ENCODE data around the gene DHFR2.
"Not testable (repeated sequence)": the region's sequence is repeated elsewhere in the genome, so short reads cannot be mapped to it uniquely, and the experiment has no call there.

The DHFR2 gene

GRCh38 chr3:94080552-94080951, 17.8 kb upstream of the DHFR2 start:
- peaks cover 77% of the 10 kb centered on the region for H3K36me3 Mint-ChIP-seq (ENCODE audit: low read depth)
- H3K4me3 Mint-ChIP-seq; H3K27me3 Mint-ChIP-seq; H3K9me3 Mint-ChIP-seq; intact Hi-C loops (cut with micrococcal nuclease): not testable (repeated sequence)
- H3K27ac Mint-ChIP-seq = peak overlapping the region; percentile 63
- H3K4me1 Mint-ChIP-seq (ENCODE audit: low read depth) = peaks cover 40% of the 10 kb centered on the region

GRCh38 chr3:94076055-94076454, 13.3 kb upstream of the DHFR2 start:
- Mint-ChIP-seq H3K4me3 (no peak overlapping the region), H3K36me3 (ENCODE audit: low read depth) (peaks cover 74% of the 10 kb centered on the region), H3K27ac (no peak overlapping the region), H3K4me1 (ENCODE audit: low read depth) (peaks cover 65% of the 10 kb centered on the region), H3K27me3 (no peaks in the 10 kb centered on the region), H3K9me3 (peaks cover 9% of the 10 kb centered on the region)
- intact Hi-C loops (cut with micrococcal nuclease) = no loop called here

- H3K27ac Mint-ChIP-seq = no peak overlapping the region
- no peak overlapping the region for H3K4me3 Mint-ChIP-seq
- H3K4me1 Mint-ChIP-seq (ENCODE audit: low read depth) = peaks cover 44% of the 10 kb centered on the region
- H3K27me3 Mint-ChIP-seq = no peaks in the 10 kb centered on the region
- intact Hi-C loops (cut with micrococcal nuclease) = no loop called here
- H3K36me3 Mint-ChIP-seq (ENCODE audit: low read depth) = peaks cover 72% of the 10 kb centered on the region
- peaks cover 18% of the 10 kb centered on the region for H3K9me3 Mint-ChIP-seq
Measured at GRCh38 chr3:94071713-94072284, 9.1 kb upstream of the DHFR2 start.

- no peaks in the 10 kb centered on the region for H3K27me3 Mint-ChIP-seq
- intact Hi-C loops (cut with micrococcal nuclease) = no loop called here
- H3K4me3 Mint-ChIP-seq = no peak overlapping the region
- peaks cover 54% of the 10 kb centered on the region for H3K4me1 Mint-ChIP-seq (ENCODE audit: low read depth)
- H3K27ac Mint-ChIP-seq = no peak overlapping the region
- H3K9me3 Mint-ChIP-seq = peaks cover 19% of the 10 kb centered on the region
- peaks cover 65% of the 10 kb centered on the region for H3K36me3 Mint-ChIP-seq (ENCODE audit: low read depth)
Measured at GRCh38 chr3:94070341-94070911, 7.7 kb upstream of the DHFR2 start.

GRCh38 chr3:94069194-94069813, 6.6 kb upstream of the DHFR2 start:
- Mint-ChIP-seq H3K4me3 (no peak overlapping the region), H3K36me3 (ENCODE audit: low read depth) (peaks cover 58% of the 10 kb centered on the region), H3K9me3 (peaks cover 19% of the 10 kb centered on the region), H3K27me3 (no peaks in the 10 kb centered on the region), H3K27ac (no peak overlapping the region), H3K4me1 (ENCODE audit: low read depth) (peaks cover 55% of the 10 kb centered on the region)
- intact Hi-C loops (cut with micrococcal nuclease) = loop anchor here (1.0 kb wide), 1 partner anchor 65 kb away; no protein-coding TSS in a partner anchor

- peaks cover 11% of the 10 kb centered on the region for H3K9me3 Mint-ChIP-seq
- intact Hi-C loops (cut with micrococcal nuclease) = no loop called here
- H3K27ac Mint-ChIP-seq = no peak overlapping the region
- H3K4me1 Mint-ChIP-seq (ENCODE audit: low read depth) = peaks cover 42% of the 10 kb centered on the region
- H3K27me3 Mint-ChIP-seq = no peaks in the 10 kb centered on the region
- no peak overlapping the region for H3K4me3 Mint-ChIP-seq
- peaks cover 50% of the 10 kb centered on the region for H3K36me3 Mint-ChIP-seq (ENCODE audit: low read depth)
Measured at GRCh38 chr3:94066506-94067500, 4.1 kb upstream of the DHFR2 start.

- peaks cover 44% of the 10 kb centered on the region for H3K36me3 Mint-ChIP-seq (ENCODE audit: low read depth)
- peaks cover 11% of the 10 kb centered on the region for H3K9me3 Mint-ChIP-seq
- no peak overlapping the region for H3K4me3 Mint-ChIP-seq
- intact Hi-C loops (cut with micrococcal nuclease) = no loop called here
- H3K27me3 Mint-ChIP-seq = no peaks in the 10 kb centered on the region
- H3K27ac Mint-ChIP-seq = no peak overlapping the region
- peaks cover 42% of the 10 kb centered on the region for H3K4me1 Mint-ChIP-seq (ENCODE audit: low read depth)
Measured at GRCh38 chr3:94065819-94066480, 3.2 kb upstream of the DHFR2 start.

GRCh38 chr3:94065122-94065521, 2.4 kb upstream of the DHFR2 start:
- peaks cover 11% of the 10 kb centered on the region for H3K9me3 Mint-ChIP-seq
- intact Hi-C loops (cut with micrococcal nuclease) = no loop called here
- H3K4me3 Mint-ChIP-seq = peak overlapping the region; percentile 40
- H3K36me3 Mint-ChIP-seq (ENCODE audit: low read depth) = peaks cover 46% of the 10 kb centered on the region
- peak overlapping the region; percentile 100 for H3K27ac Mint-ChIP-seq
- no peaks in the 10 kb centered on the region for H3K27me3 Mint-ChIP-seq
- H3K4me1 Mint-ChIP-seq (ENCODE audit: low read depth) = peaks cover 42% of the 10 kb centered on the region

- Mint-ChIP-seq H3K4me3 (peak overlapping the region; percentile 94), H3K27me3 (no peaks in the 10 kb centered on the region), H3K9me3 (peaks cover 11% of the 10 kb centered on the region), H3K4me1 (ENCODE audit: low read depth) (peaks cover 42% of the 10 kb centered on the region), H3K36me3 (ENCODE audit: low read depth) (peaks cover 51% of the 10 kb centered on the region), H3K27ac (peak overlapping the region; percentile 100)
- intact Hi-C loops (cut with micrococcal nuclease) = no loop called here
Measured at GRCh38 chr3:94064243-94064860, 1.6 kb upstream of the DHFR2 start.

- intact Hi-C loops (cut with micrococcal nuclease) = no loop called here
- peaks cover 55% of the 10 kb centered on the region for H3K36me3 Mint-ChIP-seq (ENCODE audit: low read depth)
- peak overlapping the region; percentile 100 for H3K27ac Mint-ChIP-seq
- peak overlapping the region; percentile 94 for H3K4me3 Mint-ChIP-seq
- no peaks in the 10 kb centered on the region for H3K27me3 Mint-ChIP-seq
- peaks cover 42% of the 10 kb centered on the region for H3K4me1 Mint-ChIP-seq (ENCODE audit: low read depth)
- peaks cover 11% of the 10 kb centered on the region for H3K9me3 Mint-ChIP-seq
Measured at GRCh38 chr3:94063496-94064119, 892 bp upstream of the DHFR2 start.

- intact Hi-C loops (cut with micrococcal nuclease) = no loop called here
- H3K4me3 Mint-ChIP-seq = no peak overlapping the region
- H3K27me3 Mint-ChIP-seq = no peaks in the 10 kb centered on the region
- H3K4me1 Mint-ChIP-seq (ENCODE audit: low read depth) = peaks cover 27% of the 10 kb centered on the region
- no peaks in the 10 kb centered on the region for H3K9me3 Mint-ChIP-seq
- no peak overlapping the region for H3K27ac Mint-ChIP-seq
- H3K36me3 Mint-ChIP-seq (ENCODE audit: low read depth) = peaks cover 36% of the 10 kb centered on the region
Measured at GRCh38 chr3:94061297-94061696, 1.4 kb downstream of the DHFR2 start.

GRCh38 chr3:94050546-94050945, 12.2 kb downstream of the DHFR2 start:
- Mint-ChIP-seq H3K36me3 (ENCODE audit: low read depth) (peaks cover under 1% of the 10 kb centered on the region), H3K9me3 (no peaks in the 10 kb centered on the region), H3K27ac (no peak overlapping the region), H3K4me3 (no peak overlapping the region), H3K4me1 (ENCODE audit: low read depth) (no peaks in the 10 kb centered on the region), H3K27me3 (no peaks in the 10 kb centered on the region)
- intact Hi-C loops (cut with micrococcal nuclease) = no loop called here

GRCh38 chr3:94049267-94049666, 13.4 kb downstream of the DHFR2 start:
- Mint-ChIP-seq H3K4me3 (no peak overlapping the region), H3K27me3 (no peaks in the 10 kb centered on the region), H3K27ac (no peak overlapping the region), H3K36me3 (ENCODE audit: low read depth) (peaks cover 13% of the 10 kb centered on the region), H3K4me1 (ENCODE audit: low read depth) (no peaks in the 10 kb centered on the region), H3K9me3 (peaks cover 10% of the 10 kb centered on the region)
- intact Hi-C loops (cut with micrococcal nuclease) = no loop called here

All from dendritic cell treated with granulocyte-macrophage colony-stimulating factor and Interleukin-4, amounts not matched to agents 40 ng/mL and 50 ng/mL, for 4 days (primary cell).